Anterior cingulate cortex (tissue), 58 donors: Measurements from ENCODE around the gene CD70.
"Not testable (repeated sequence)": the region's sequence is repeated elsewhere in the genome, so short reads cannot be mapped to it uniquely, and the experiment has no call there.

ENCODE experiments used
- DNase-seq, 58 donors: peaks; one replicate each; lab custom pipeline; 2025; lab: John Stamatoyannopoulos, UW

The CD70 gene

DNA sequence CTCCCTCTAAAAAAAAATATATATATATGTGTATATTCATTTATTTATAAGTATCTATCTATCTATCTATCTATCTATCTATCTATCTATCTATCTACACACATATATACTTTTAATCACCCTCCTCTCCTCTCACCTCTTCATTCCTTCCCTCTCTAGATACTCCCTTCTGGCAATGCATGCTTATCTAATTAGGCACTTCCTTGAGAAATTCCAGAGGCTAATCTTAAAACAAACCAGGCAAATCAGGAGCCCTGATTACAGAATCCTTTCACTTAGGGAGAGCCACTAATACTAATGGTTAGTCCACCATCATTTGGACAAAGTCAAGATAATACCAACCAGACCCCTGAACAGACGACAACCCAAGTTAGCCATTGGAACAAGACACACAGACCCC, 17.6 kb downstream of the CD70 start:
- no peak for DNase-seq

DNA sequence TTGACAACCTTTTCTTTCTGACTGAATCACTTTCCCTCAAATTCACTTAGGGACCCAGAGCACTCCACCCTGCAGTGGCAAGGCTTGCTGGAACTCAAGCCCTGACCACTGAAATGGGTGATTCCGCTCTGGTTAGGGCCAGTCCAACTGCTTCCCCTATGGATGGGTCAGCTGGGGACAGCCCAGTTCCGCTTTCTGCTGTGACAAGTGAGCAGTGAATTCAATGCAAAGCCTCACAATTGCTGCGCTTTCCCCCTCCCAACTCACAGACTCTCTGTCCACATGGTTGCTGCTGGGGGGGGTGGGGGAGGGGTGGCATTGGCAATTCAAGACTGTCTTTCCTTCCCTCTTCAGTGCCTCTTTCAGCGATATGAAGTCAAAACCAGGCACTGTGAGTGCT, 18.7 kb downstream of the CD70 start:
- peak in 27 of 58 donors; percentile 2 to 40 (median 12) for DNase-seq

DNA sequence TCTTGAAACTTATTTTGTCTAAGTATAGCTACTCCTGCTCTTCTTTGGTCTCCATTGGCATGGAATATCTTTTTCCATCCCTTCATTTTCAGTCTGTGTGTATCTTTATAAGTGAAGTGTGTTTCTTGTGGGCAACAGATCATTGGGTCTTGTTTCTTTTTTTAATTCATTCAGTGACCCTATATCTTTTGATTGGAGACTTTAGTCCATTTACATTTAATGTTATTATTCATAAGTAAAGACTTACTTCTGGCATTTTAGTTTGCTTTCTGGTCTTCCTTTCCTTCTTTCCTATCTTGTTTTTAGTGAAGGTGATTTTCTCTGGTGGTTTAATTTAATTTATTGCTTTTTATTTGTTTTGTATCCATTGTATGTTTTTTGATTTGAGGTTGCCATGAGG, 19.8 kb downstream of the CD70 start:
- no peak for DNase-seq

DNA sequence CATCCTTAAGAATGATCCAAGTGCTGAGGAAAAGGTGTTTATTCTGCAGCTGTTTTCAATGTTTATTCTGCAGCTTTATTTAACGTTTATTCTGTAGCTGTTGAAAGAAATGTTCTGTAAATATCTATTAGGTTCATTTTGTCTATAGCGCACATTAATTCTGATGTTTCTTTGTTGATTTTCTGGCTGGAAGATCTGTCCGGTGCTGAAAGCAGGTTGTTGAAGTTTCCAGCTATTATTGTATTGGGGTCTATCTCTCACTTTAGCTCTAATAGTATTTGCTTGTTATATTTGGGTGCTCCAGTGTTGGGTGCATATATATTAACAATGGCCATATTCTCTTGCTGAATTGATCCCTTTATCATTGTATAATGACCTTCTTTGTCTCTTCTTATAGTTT, 20.2 kb downstream of the CD70 start:
- DNase-seq = no peak

DNA sequence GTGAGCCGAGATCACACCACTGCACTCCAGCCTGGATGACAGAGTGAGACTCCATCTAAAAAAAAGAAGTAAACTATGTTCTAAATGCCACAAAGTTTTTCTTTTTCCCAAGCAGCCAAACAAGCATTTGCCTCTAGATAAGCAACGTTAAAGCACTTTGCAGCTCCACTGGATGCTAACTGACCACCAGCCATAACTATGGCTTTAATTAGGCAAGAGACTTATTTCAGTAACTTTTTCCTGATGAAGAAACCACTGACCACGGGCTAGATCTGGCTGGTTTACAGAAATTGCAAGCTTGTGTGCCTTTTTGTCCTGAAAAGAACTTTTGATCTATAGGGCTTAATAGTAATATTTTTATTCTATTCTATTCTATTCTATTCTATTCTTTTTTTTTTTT, 22.1 kb downstream of the CD70 start:
- no peak for DNase-seq

DNA sequence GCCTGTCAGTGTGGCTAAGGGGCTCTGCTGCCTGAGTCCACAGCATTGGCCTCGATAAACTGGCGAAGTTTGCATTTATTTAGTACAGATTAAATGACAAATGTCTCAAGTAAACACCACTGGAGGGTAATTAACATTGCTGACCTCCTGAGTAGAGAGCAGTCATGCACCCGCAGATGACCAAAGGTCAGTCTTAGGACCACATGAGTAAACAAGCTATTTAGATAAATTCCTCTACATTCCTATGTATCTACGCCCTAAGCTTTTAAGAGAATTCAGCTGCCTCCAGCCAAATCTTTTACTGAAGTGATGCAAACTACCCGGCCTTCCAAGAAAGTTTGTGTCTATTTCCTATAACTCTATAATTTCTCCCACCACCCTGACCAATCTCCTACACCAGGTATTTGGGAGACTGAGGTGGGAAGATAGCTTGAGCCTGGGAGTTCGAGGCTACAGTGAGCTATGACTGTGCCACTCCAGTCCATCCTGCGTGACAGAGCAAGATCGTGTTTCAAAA, 22.9 kb downstream of the CD70 start:
- no peak for DNase-seq

DNA sequence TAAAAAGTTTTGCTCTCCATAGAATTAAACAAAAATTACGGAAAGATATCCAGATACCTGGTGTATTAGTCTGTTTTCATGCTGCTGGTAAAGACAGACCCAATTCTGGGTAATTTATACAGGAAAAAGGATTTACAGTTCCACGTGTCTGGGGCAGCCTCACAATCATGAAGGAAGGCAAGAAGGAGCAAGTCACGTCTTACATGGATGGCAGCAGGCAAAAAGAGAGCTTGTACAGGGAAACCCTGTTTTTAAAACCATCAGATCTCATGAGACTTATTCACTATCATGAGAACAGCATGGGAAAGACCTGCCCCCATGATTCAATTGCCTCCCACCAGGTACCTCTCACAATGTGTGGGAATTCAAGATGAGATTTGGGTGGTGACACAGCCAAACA, 24.2 kb downstream of the CD70 start:
- not testable (repeated sequence) for DNase-seq

DNA sequence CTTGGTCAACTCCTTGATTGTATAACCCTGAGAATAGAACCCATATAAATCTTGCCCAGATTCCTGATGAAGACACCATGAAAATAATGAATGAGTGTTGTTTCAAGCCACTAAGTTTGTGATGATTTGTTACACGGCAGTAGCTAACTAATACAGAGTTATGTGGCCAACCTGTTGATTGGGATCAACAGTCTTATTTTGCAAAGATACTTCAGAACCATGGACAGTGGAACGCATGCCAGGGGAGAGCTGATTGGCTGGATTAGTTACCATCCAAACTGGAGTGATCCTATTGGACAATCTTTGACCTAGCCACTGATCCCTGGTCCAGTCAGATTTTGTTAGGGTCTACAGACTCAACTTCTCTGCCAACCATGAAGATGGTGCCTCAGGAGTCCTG, 26.6 kb downstream of the CD70 start:
- no peak for DNase-seq

DNA sequence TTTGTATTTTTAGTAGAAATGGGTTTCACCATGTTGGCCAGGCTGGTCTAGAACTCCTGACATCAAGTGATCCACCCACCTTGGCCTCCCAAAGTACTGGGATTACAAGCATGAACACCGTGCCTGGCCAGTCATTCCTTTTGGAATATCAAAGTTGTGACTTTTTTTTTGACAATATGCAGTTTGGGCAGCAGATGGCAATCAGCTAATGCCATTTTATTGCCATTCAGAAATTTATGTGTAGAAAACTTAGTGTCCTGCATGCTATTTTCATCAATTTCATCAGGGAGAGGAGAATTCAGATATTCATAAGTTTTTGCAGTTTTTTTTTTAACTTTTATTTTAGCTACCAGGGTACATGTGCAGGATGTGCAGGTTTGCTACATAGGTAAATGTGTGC, 28.5 kb downstream of the CD70 start:
- DNase-seq = not testable (repeated sequence)

DNA sequence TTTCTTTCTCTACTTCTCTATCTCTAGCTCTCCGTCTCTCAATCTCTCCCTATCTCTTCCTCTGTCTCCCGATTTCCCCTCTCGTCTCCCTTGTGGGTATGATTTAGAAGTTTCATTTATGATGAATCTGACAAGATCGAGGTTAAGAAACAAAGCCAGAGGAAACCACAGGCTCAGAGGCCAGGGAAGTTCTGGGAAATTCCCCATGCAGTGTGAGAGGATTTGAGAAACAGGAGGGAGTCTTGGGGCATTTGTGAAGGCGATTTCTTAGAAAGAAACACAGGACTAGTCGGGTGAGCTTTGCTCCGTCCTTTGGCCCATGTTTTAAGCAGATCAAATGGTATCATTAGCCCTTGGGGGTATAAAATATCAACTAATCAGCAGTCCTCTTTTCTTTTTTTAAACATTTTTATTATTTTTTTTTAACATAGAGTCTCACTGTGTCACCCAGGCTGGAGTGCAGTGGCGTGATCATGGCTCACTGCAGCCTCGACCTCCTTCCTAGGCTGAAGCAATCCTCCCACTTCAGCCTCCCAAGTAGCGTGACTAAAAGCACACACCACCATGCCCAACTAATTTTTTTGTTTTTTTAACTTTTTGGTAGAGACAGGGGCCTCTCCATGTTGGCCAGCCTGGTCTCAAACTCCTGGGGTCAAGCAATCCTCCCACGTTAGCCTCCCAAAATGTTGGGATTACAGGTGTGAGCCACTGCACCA, 34.3 kb downstream of the CD70 start:
- no peak for DNase-seq

DNA sequence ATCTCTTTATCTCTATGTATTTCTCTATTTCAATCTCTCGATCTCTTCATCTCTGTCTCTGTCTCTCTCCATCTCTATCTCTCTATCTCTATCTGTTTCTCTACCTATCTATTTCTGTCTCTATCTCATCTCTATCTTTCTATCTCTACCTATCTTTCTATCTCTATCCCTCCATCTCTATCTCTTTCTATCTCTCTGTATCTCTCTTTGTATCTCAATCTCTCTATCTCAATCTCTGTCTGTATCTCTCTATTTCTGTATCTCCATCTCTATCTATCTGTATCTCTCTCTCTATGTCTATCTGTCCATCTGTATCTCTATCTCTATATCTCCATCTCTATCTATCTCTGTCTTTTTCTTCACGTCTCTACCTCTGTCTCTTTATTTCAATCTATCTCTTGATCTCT, 34.9 kb downstream of the CD70 start:
- no peak for DNase-seq

DNA sequence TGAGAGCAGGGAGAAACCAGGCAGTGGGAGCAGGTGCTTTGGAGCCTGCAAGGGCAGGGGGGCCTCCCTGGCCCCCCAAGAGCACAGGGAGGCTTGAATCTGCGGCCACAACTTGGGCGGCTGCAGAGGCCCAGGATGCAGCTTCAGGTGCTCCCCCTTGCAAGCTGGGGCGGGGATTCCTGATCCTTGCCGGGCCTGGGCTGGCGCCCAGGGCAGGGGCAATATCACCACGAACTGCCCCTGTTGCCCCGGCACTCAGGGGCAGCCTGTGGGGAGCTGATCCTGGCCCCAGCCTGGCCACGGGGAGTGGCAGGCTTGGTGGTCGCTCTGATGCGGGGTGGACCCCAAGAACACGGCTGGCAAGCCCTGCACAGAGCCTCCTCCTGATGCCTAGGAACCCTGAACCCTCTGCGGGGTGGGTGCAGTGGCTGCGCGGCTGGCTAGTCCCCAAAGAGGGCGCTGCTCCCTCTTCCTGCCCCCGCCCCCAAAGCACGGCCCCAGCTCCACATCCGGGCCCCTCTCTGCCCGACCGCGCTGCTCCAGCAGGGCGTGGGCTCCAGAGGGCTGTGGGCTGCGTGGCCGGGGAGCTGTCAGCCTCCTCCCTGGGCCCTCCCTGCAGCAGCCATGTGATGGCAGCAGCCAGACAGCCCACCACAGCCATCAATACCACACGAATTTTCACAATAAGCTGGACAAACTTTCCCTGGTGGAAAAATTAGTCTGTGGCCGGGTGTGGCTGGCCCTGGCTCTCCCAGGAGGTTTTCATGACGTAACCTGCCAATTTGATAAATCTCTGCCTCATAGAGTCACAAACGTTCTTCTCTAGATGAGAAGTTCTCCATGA, 39.1 kb downstream of the CD70 start:
- DNase-seq = peak in 1 of 58 donors; percentile 1

DNA sequence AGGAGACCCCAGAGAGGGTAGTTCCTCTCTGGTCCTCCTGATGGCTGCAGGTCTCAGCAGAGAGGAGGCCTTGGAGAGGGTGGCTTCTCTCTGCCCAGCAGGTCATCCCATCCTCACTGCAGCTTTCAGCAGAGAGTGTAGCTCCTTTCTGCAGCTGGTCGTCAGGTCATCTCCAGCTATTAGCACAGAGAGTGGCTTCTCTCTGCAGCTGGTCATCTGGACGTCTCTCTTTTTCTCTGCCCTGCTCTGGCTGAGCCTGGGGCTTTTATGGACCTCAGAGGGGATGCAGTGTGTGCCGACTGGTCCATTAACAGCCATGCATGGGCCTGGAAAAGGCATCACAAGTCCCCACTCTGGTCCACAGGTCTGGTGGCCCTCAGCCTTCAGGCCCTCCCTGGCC, 39.9 kb downstream of the CD70 start:
- DNase-seq = no peak

DNA sequence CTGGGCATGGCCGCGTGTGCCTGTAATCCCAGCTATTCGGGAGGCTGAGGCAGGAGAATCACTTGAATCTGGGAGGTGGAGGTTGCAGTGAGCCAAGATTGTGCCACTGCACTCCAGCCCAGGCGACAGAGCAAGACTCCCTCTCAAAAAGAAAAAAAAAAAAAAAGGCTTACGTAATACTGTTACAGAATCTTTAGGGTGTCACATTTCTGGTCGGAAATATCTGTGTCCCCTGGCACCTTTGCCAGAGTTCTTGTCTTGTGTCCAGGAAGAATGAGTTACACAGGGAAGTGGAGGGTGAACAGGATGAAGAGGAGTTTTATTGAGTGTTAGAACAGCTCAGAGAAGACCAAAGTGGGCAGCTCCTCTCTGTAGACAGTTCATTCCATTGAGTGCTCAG, 40.3 kb downstream of the CD70 start:
- not testable (repeated sequence) for DNase-seq

DNA sequence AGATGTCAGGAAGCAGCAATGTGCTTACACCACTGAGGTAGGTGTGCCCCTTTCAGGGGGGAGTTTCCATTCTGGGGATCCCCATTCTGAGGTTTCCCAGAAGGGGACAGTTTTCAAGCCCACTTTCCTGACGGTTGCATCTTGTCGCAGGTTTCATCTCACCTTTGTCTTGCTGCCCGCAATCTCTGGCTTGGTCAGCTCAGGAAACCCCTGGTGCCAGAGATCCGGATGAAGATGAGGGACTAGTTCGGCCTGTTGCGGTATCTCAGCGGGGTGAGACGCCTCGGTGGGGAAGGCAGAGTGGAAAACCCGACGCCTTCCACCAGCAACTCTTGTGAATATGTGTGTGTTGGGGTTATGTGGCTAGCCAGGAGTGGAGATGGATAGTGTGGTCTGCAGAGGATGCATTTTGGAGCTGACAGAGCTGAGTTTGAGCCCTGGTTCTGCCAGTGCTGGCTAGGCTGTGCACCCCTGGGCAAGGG, 47.0 kb downstream of the CD70 start:
- no peak for DNase-seq

DNA sequence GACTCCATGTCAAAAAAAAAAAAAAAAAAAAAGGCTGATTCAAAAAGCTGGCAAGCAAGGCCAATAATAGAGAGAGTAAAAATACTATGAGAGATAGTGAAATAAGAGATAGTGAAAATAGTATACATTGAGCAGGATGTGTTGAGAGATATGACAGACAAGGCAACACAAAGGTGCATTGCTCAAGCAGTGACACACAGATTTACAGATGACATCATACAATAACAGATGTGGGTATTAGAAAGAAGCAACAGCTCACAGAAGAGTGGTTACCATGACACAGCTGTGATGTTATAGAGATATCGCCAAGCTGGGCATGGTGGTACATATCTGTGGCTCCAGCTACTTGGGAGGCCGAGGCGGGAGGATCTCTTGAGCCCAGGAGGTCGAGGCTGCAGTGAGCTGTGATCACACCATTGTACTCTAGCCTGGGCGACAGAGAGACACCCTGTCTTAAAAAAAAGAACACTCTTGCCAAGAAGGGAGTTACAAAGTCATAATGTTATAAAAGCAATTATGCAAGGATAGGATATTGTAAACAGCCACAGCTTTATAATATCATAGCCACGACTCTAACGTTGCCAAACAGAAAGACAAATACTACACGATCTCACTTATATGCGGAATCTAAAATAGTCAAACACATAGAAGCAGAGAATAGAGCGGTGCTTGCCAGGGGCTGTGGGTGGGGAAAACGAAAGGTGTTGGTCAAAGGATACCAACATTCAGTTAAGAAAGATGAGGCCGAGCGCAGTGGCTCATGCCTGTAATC, 49.8 kb downstream of the CD70 start:
- no peak for DNase-seq

DNA sequence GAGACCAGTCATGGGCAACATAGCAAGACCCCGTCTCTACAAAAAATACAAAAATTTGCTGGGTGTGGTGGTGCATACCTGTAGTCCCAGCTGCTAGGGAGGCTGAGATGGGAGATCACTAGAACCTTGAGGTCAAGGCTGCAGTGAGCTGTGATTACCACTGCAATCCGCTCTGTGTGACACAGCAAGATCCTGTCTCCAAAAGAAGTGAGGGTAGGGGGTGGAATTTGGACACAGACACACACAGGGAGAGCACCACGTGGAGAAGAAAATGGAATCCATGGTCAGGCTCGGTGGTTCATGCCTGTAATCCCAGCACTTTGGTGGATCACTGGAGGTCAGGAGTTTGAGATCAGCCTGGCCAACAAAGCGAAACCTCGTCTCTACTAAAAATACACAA, 51.4 kb downstream of the CD70 start:
- DNase-seq = no peak
